Sigmoid colon (tissue), 4 donors: Measurements from ENCODE around the gene GDA.

Experiments used
- CTCF ChIP-seq, 4 experiments: fragments of 450-650 bp in 3 of 4; fragments of 200-600 bp in 1 of 4; IDR thresholded peaks; one replicate each; pipeline ENCODE4 v1.5.1; 2016 to 2019; ENCODE audit warnings: antibody characterized with exemption in 4 of 4, mild to moderate bottlenecking in 3 of 4, moderate library complexity in 2 of 4
- POLR2AphosphoS5 ChIP-seq, 4 donors: sonication (generic); formaldehyde crosslinking; IDR thresholded peaks; one replicate each; pipeline ENCODE4 v1.6.1; 2017; ENCODE audit warnings: antibody characterized with exemption in 4 of 4

DNA sequence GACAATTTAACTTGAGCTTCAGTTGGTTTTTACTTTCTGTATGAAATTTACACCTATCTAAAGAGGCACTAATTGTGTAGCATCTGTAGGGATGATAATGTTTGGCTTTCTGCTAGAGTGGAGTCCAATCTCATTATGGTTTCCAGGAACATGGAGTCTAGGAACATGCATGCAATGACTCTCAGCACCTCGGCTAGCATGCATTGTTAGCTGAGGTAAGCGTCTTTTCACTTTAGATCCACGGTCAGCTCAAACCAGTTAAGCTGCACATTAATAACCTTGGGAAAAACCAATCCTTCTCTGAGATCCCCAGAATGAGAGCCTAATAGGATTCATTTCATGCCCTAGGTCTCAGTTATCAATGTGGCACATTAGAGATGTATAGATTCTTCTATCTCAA lies 7.8 kb upstream of the GDA start:
- no peak for TF ChIP-seq POLR2AphosphoS5 (IDR thresholded peaks at IDR 0.05)
- no peak for TF ChIP-seq CTCF (IDR thresholded peaks at IDR 0.05)
